HUES64 (cell line): Measurements from ENCODE around the gene SLC18A3.

ENCODE experiments used
- H3K27ac ChIP-seq: 2 replicates; pipeline ENCODE4 v1.7.0; 2013; ENCODE audit warnings: low read depth, low read length, inconsistent platforms
- H3K27me3 ChIP-seq: 2 replicates; pipeline ENCODE4 v1.6.1; 2013; ENCODE audit warnings: mild to moderate bottlenecking, low read length; ENCODE audit not compliant: insufficient read depth
- H3K36me3 ChIP-seq: 2 replicates; pipeline ENCODE4 v1.6.1; 2013; ENCODE audit warnings: mild to moderate bottlenecking, low read length; ENCODE audit not compliant: insufficient read depth
- H3K4me1 ChIP-seq: 2 replicates; pipeline ENCODE4 v1.6.1; 2013; ENCODE audit warnings: mild to moderate bottlenecking, low read length, moderate library complexity; ENCODE audit not compliant: insufficient read depth
- H3K4me3 ChIP-seq: 2 replicates; pipeline ENCODE4 v1.5.1; 2013; ENCODE audit warnings: mild to moderate bottlenecking, low read length, moderate library complexity
- H3K9ac ChIP-seq: 2 replicates; pipeline ENCODE4 v1.6.1; 2013; ENCODE audit warnings: mild to moderate bottlenecking, low read depth, low read length
- H3K9me3 ChIP-seq: 2 replicates; pipeline ENCODE4 v1.6.1; 2013; ENCODE audit warnings: low read depth, low read length; ENCODE audit not compliant: insufficient read depth
- WGBS: fragments of 150-250, 120-280 bp; methylation state at CpG from one replicate; pipeline ENCODE4 v1.1.7; 2013; ENCODE audit warnings: missing lambda C conversion rate; 5-methylcytosine and 5-hydroxymethylcytosine counted together

SLC18A3 gene

DNA sequence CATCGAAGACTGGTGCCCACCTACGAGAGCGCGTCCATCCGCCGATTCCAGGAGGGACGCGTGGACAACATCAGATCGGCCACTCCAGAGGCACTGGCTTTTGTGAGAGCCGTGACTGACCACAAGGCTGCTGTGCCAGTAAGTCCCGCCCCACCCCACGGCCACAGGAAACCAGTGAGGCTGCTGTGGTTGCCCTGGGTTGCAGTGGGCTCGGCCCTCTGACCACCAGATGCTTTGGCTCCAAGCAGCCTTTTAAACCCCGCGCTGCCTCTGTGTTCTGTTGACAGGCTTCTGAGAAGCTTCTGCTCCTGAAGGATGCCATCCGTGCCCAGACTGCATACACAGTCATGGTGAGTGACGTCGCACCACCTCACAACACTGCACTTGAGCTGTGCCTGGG lies 45.0 kb downstream of the SLC18A3 start:
- Histone ChIP-seq H3K27ac (no peak overlapping the region), H3K9ac (no peak overlapping the region), H3K36me3 (no peaks in the 10 kb centered on the region), H3K27me3 (no peaks in the 10 kb centered on the region; the same call in 1 of the 2 replicates), H3K4me3 (no peak overlapping the region), H3K9me3 (0 out of 2 replicates have a peak, but pooled peaks cover 7% of the 10 kb centered on the region), H3K4me1 (no peaks in the 10 kb centered on the region)
- 96% methylated on average over 18 of the region's 18 CpGs for WGBS

DNA sequence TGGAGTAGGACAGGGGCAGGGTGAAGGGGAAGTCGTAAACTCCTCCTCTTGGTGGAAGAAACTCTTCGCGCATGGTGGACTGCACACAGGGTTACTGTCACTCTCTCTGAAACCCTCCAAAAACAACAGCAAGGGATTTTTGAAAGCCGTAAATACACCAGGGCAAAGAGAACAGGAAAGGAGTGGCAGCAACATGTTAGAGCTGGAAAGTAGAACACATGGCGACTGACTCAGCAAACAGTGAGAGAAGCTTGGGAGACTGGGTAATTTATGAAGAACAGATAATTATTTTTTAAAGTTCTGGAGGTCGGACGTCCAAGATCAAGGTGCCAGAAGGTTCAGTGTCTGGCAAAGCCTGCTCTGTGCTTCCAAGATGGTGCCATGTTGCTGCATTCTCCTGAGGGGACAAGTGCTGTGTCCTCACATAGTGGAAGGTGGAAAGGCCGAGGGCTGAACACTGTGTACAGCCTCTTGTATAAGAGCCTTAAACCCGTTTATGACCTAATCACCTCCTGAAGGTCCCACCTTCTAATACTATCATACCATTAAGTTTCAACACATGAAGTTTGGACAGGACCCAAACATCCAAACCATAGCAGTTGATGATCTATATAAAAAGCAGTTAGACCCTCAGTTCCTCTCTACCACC lies 46.9 kb downstream of the SLC18A3 start:
- 93% methylated on average over 9 of the region's 9 CpGs for WGBS
- no peaks in the 10 kb centered on the region for H3K36me3 ChIP-seq
- peaks cover 11% of the 10 kb centered on the region for H3K27me3 ChIP-seq
- no peak overlapping the region for H3K27ac ChIP-seq
- 0 out of 2 replicates have a peak, but pooled peaks cover 7% of the 10 kb centered on the region for H3K9me3 ChIP-seq
- no peak overlapping the region for H3K9ac ChIP-seq
- no peak overlapping the region for H3K4me3 ChIP-seq
- no peaks in the 10 kb centered on the region for H3K4me1 ChIP-seq

DNA sequence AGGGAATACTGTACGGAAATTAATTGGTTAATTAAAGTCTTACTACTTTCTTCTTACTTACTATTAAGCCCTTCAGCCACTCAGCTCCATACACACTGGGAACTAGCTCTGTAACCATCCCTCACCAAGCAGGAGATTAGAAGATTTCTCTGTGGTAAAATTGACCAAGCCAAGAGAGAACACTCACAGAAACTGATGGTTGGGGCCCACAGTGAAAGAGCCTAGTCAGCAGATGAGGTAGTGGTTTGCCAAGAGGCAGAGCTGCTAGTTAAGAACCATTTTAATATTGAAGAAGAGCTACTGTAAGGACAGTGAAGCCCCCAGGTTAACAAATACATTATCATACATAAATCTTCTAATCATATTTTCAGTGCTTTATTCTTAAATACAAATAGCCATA lies 47.5 kb downstream of the SLC18A3 start:
- Histone ChIP-seq H3K9me3 (0 out of 2 replicates have a peak, but pooled peaks cover 7% of the 10 kb centered on the region), H3K27ac (no peak overlapping the region), H3K27me3 (peaks cover 16% of the 10 kb centered on the region), H3K9ac (no peak overlapping the region), H3K36me3 (no peaks in the 10 kb centered on the region), H3K4me3 (no peak overlapping the region), H3K4me1 (no peaks in the 10 kb centered on the region)
- no CpG with 5 or more reads among the region's 1 CpG for WGBS

DNA sequence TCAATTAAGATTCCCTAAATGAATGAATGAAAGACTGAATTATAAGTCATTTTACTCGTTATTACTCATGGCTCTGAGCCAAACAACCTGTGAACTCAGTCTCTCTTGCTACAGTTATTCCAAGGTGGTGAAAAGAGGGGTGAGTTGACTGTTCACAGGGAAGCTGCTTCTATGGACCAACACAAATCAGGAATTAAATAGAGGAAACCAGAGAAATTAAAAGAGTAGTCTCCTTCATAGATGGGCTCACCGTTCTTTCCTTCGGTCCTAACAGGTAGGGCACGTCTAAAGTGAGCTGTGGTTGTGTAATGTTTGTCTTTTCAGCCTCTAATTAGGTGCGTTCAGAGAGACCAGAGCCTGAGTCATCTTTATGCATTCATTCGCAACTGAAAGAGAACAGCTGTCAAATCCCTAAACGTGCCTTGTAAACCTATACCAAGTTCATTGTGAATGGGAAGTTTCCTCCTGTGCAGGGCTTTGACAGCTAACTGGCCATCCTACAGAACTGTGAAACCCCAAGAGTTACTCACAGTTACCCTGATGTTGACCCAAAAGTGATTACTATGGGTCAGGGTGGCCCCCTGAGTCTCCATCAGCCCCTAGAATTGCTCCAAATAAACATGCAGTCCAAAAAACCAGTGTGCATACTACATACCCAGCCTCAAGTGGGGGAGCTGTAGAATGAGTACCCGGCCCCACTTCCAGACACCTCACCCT lies 51.2 kb downstream of the SLC18A3 start:
- no peak overlapping the region for H3K4me3 ChIP-seq
- H3K27ac ChIP-seq = no peak overlapping the region
- 39% methylated on average over 8 of the region's 8 CpGs for WGBS
- H3K9ac ChIP-seq = no peak overlapping the region
- H3K27me3 ChIP-seq = peaks cover 20% of the 10 kb centered on the region
- H3K36me3 ChIP-seq = no peaks in the 10 kb centered on the region
- H3K4me1 ChIP-seq = no peaks in the 10 kb centered on the region
- H3K9me3 ChIP-seq = 0 out of 2 replicates have a peak, but pooled peaks cover 7% of the 10 kb centered on the region
